ENCODE data around the gene SGK2.

Gene SGK2

DNA sequence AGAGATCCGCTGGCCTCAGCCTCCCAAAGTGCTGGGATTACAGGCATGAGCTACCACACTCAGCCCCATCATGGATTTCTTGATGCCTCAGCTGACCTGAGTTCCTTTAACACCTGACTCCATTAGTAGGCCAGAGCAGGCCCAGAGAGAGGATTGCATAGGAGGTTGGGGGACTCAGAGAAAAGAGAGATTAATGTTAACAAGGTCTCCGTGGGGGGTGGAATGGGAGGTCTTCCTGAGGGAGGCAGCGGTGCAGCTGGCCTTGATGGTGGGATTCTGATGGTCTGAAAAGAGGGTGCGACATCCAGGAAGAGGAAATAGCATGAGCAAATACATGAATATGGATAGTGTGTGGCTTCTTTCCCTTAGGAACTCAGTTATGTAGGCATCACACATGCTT, 9.9 kb downstream of the SGK2 start:
- H3K36me3 Mint-ChIP-seq (ENCODE audit: low read depth), result no peaks in the 10 kb centered on the region
- no peaks in the 10 kb centered on the region for H3K9me3 Mint-ChIP-seq
- TF ChIP-seq, protein P1, sequence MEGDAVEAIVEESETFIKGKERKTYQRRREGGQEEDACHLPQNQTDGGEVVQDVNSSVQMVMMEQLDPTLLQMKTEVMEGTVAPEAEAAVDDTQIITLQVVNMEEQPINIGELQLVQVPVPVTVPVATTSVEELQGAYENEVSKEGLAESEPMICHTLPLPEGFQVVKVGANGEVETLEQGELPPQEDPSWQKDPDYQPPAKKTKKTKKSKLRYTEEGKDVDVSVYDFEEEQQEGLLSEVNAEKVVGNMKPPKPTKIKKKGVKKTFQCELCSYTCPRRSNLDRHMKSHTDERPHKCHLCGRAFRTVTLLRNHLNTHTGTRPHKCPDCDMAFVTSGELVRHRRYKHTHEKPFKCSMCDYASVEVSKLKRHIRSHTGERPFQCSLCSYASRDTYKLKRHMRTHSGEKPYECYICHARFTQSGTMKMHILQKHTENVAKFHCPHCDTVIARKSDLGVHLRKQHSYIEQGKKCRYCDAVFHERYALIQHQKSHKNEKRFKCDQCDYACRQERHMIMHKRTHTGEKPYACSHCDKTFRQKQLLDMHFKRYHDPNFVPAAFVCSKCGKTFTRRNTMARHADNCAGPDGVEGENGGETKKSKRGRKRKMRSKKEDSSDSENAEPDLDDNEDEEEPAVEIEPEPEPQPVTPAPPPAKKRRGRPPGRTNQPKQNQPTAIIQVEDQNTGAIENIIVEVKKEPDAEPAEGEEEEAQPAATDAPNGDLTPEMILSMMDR (IDR thresholded peaks at IDR 0.05; ENCODE audit: unreplicated experiment in 3 of 3), result no peak
- H3K27ac Mint-ChIP-seq, result no peak overlapping the region
- peaks cover 3% of the 10 kb centered on the region for H3K27me3 Mint-ChIP-seq (ENCODE audit: low read depth)
- H3K4me3 Mint-ChIP-seq, result no peak overlapping the region
- H3K4me1 Mint-ChIP-seq, result no peaks in the 10 kb centered on the region

DNA sequence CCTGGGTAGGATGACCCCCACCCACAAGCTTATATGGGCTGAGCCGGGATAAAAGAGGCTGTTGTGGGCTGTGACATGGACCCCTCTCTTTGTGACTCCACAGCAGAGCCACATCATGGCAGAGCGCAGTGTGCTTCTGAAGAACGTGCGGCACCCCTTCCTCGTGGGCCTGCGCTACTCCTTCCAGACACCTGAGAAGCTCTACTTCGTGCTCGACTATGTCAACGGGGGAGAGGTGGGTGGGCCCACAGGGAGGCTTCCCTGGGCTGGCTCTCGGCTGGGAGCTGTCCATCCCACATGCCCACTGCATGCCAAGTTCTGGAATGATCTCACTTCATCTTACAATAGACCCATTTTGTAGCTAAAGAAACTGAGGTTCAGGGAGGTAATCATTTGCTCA, 10.5 kb downstream of the SGK2 start:
- no peak overlapping the region for H3K27ac Mint-ChIP-seq
- H3K9me3 Mint-ChIP-seq, result no peaks in the 10 kb centered on the region
- peaks cover 3% of the 10 kb centered on the region for H3K27me3 Mint-ChIP-seq (ENCODE audit: low read depth)

DNA sequence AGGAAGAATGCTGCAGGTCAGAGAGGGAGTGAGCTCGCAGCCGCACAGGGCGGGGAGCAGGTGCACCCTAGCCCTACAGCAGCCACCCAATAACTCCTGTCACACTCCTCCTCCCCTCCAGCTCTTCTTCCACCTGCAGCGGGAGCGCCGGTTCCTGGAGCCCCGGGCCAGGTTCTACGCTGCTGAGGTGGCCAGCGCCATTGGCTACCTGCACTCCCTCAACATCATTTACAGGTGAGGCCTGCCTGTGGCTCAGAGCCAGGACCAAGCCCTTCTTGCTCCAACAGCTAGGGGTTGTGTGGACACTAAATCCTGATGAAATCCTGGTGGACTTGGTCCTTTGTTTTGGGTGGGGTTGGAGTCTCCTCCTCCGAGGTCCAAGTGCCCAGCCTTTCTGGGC, 11.7 kb downstream of the SGK2 start:
- H3K27me3 Mint-ChIP-seq (ENCODE audit: low read depth), result peaks cover 3% of the 10 kb centered on the region
- no peaks in the 10 kb centered on the region for H3K4me1 Mint-ChIP-seq
- no peak overlapping the region for H3K27ac Mint-ChIP-seq
- TF ChIP-seq, protein P1 (IDR thresholded peaks at IDR 0.05; ENCODE audit: unreplicated experiment in 3 of 3), result no peak
- no peaks in the 10 kb centered on the region for H3K9me3 Mint-ChIP-seq
- H3K4me3 Mint-ChIP-seq, result no peak overlapping the region
- H3K36me3 Mint-ChIP-seq (ENCODE audit: low read depth), result no peaks in the 10 kb centered on the region

More for the DNA sequence above, 10.5 kb downstream of the SGK2 start:
- Mint-ChIP-seq H3K36me3 (ENCODE audit: low read depth) (no peaks in the 10 kb centered on the region), H3K4me3 (no peak overlapping the region), H3K4me1 (no peaks in the 10 kb centered on the region)
- TF ChIP-seq, protein P1 (IDR thresholded peaks at IDR 0.05; ENCODE audit: unreplicated experiment in 3 of 3), result no peak

DNA sequence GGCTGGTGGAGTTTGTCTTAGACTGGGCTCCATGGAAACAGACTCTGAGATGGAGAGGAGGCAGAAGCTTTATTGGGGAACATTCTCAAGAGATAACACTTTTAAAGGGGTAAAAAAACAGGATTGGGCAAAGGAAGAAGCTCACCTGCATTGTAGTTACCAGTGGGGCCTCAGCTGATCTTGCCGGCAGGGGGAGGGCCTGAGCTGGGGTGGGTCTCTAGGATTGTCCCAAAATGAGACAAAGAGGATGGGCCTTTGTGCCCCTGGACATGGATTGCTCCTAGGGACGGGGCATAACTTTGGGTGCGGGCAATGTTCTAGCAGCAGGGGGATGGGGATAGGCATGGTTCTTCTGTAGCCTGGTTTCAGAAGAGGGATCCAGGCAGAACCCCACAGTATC, 12.5 kb downstream of the SGK2 start:
- no peak overlapping the region for H3K27ac Mint-ChIP-seq
- H3K27me3 Mint-ChIP-seq (ENCODE audit: low read depth), result peaks cover 3% of the 10 kb centered on the region
- H3K4me3 Mint-ChIP-seq, result no peak overlapping the region
- H3K9me3 Mint-ChIP-seq, result no peaks in the 10 kb centered on the region
- TF ChIP-seq, protein P1 (IDR thresholded peaks at IDR 0.05; ENCODE audit: unreplicated experiment in 3 of 3), result no peak
- no peaks in the 10 kb centered on the region for H3K4me1 Mint-ChIP-seq
- H3K36me3 Mint-ChIP-seq (ENCODE audit: low read depth), result no peaks in the 10 kb centered on the region

DNA sequence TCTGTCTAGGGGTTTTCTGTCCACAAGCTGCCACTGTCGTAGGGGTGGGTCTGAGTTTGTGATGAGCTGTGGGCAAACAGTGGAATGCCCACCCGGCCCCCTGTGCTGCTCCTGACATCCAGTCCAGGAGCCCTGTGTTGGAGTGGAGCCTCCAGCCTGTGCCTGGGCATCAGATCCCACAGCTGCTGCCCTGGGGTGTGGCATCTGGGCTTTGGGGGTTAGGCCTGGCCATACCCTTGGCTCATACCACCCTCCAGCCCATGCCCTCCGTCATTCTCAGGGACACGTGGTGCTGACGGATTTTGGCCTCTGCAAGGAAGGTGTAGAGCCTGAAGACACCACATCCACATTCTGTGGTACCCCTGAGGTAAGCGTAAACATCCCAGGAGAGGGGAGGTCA, 12.9 kb downstream of the SGK2 start:
- Mint-ChIP-seq H3K9me3 (no peaks in the 10 kb centered on the region), H3K27me3 (ENCODE audit: low read depth) (peaks cover 3% of the 10 kb centered on the region), H3K36me3 (ENCODE audit: low read depth) (peaks cover under 1% of the 10 kb centered on the region), H3K4me3 (no peak overlapping the region), H3K27ac (no peak overlapping the region), H3K4me1 (no peaks in the 10 kb centered on the region)
- TF ChIP-seq, protein P1 (IDR thresholded peaks at IDR 0.05; ENCODE audit: unreplicated experiment in 3 of 3), result no peak

DNA sequence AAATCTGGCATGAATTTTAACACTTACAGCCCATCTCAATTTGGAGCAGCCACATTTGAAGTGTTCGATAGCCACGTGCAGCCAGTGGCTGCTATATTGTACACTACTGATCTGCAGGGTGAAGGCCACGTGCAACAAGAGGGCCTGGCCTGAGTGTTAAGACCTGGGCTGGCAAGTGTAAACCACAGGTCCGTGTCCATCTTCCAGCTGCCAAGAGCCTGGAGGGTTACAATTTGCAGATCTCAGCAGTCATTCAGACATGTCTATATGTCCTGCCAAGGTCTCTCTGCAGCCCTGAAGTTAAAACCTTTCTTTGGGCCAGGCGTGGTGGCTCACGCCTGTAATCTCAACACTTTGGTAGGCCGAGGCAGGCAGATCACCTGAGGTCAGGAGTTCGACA, 14.1 kb downstream of the SGK2 start:
- Mint-ChIP-seq H3K4me1 (no peaks in the 10 kb centered on the region), H3K36me3 (ENCODE audit: low read depth) (peaks cover 4% of the 10 kb centered on the region), H3K27me3 (ENCODE audit: low read depth) (peaks cover 3% of the 10 kb centered on the region), H3K9me3 (no peaks in the 10 kb centered on the region), H3K4me3 (no peak overlapping the region), H3K27ac (no peak overlapping the region)
- TF ChIP-seq, protein P1 (IDR thresholded peaks at IDR 0.05; ENCODE audit: unreplicated experiment in 3 of 3), result no peak

Data from nephron (organoid).